CD14-positive monocyte (primary cell): Measurements from ENCODE around the gene C19orf38. TPM values are rescaled to one million over a fixed set of nuclear protein-coding genes. Genes with fewer than 3 reads are reported as not detected.

Source experiments
- DNase-seq, 3 donors: peaks; one replicate each; pipeline ENCODE4 v3.0.0-alpha.2; 2011 to 2022
- H2AFZ ChIP-seq: 2 replicates; pipeline ENCODE4 v1.6.0; 2012; ENCODE audit warnings: mild to moderate bottlenecking, low read depth, low read length, inconsistent platforms; ENCODE audit not compliant: insufficient read depth, poor library complexity, severe bottlenecking
- H3K27ac ChIP-seq, 2 donors: 1 replicate in 1 of 2; 2 replicates in 1 of 2; pipeline ENCODE4 v1.5.1; 2012 to 2013; ENCODE audit warnings: low read length in 2 of 2, control low read depth in 1 of 2, inconsistent platforms in 1 of 2, low read depth in 1 of 2, mild to moderate bottlenecking in 1 of 2
- H3K27me3 ChIP-seq, 2 donors: one replicate each; pipeline versions ENCODE4 v1.6.0 to v1.6.1; 2011 to 2013; ENCODE audit warnings: low read length in 2 of 2; ENCODE audit not compliant: control insufficient read depth in 2 of 2, insufficient read depth in 2 of 2
- H3K36me3 ChIP-seq, 2 donors: replicated peaks in 1 of 2; 1 replicate in 1 of 2; 2 replicates in 1 of 2; pipeline versions ENCODE4 v1.5.1 to v1.6.1; 2012 to 2013; ENCODE audit warnings: low read length in 2 of 2, control low read depth in 1 of 2, inconsistent platforms in 1 of 2, mild to moderate bottlenecking in 1 of 2; ENCODE audit not compliant: insufficient read depth in 2 of 2, control insufficient read depth in 1 of 2
- H3K4me1 ChIP-seq, 2 donors: 1 replicate in 1 of 2; 2 replicates in 1 of 2; pipeline versions ENCODE4 v1.5.1 to v1.6.1; 2012 to 2013; ENCODE audit warnings: low read length in 2 of 2, control low read depth in 1 of 2, inconsistent platforms in 1 of 2, mild to moderate bottlenecking in 1 of 2, moderate library complexity in 1 of 2; ENCODE audit not compliant: insufficient read depth in 2 of 2, control insufficient read depth in 1 of 2
- H3K4me2 ChIP-seq: replicated peaks from 2 replicates; pipeline ENCODE3; 2012; ENCODE audit warnings: low read length, moderate library complexity, mild to moderate bottlenecking; ENCODE audit not compliant: poor library complexity, severe bottlenecking; ENCODE audit errors: extremely low read depth
- H3K4me3 ChIP-seq, 3 experiments: fragments of 200-600 bp in 1 of 3; sonication (generic) in 1 of 3; replicated peaks in 1 of 3; 1 replicate in 2 of 3; 2 replicates in 1 of 3; pipeline ENCODE4 v1.5.1; 2011 to 2013; ENCODE audit warnings: low read length in 3 of 3, mild to moderate bottlenecking in 3 of 3, control low read depth in 2 of 3, low read depth in 2 of 3, inconsistent platforms in 1 of 3, moderate library complexity in 1 of 3
- H3K79me2 ChIP-seq: 2 replicates; pipeline ENCODE4 v1.6.0; 2012; ENCODE audit warnings: mild to moderate bottlenecking, control low read depth, inconsistent platforms, low read length, moderate library complexity; ENCODE audit not compliant: insufficient read depth
- H3K9ac ChIP-seq: 2 replicates; pipeline ENCODE4 v1.6.0; 2017; ENCODE audit warnings: low read length, mild to moderate bottlenecking; ENCODE audit not compliant: insufficient read depth, poor library complexity, severe bottlenecking
- H3K9me3 ChIP-seq, 2 donors: replicated peaks in 1 of 2; 1 replicate in 1 of 2; 2 replicates in 1 of 2; pipeline versions ENCODE4 v1.5.1 to v1.6.1; 2012 to 2013; ENCODE audit warnings: low read length in 2 of 2, control low read depth in 1 of 2; ENCODE audit not compliant: control insufficient read depth in 1 of 2, insufficient read depth in 1 of 2
- H4K20me1 ChIP-seq: 2 replicates; pipeline ENCODE4 v1.6.0; 2012; ENCODE audit warnings: mild to moderate bottlenecking, low read length, control low read depth, moderate library complexity; ENCODE audit not compliant: insufficient read depth
- H3K27ac Mint-ChIP-seq, 7 donors: one replicate each; pipeline ENCODE4 v1.8.0; 2020; ENCODE audit warnings: mild to moderate bottlenecking in 7 of 7, mixed read lengths in 7 of 7, moderate library complexity in 6 of 7, inconsistent platforms in 2 of 7
- H3K27me3 Mint-ChIP-seq, 3 donors: one replicate each; pipeline ENCODE4 v1.8.0; 2021 to 2022; ENCODE audit warnings: low read depth in 3 of 3, mild to moderate bottlenecking in 3 of 3, mixed read lengths in 3 of 3, moderate library complexity in 3 of 3, inconsistent platforms in 1 of 3
- H3K36me3 Mint-ChIP-seq, 2 donors: one replicate each; pipeline ENCODE4 v1.8.0; 2020; ENCODE audit warnings: mixed read lengths in 2 of 2, inconsistent platforms in 1 of 2, mild to moderate bottlenecking in 1 of 2
- H3K4me1 Mint-ChIP-seq: one replicate; pipeline ENCODE4 v1.8.0; 2020; ENCODE audit warnings: mild to moderate bottlenecking, mixed read lengths
- H3K4me3 Mint-ChIP-seq, 2 donors: one replicate each; pipeline ENCODE4 v1.8.0; 2020; ENCODE audit warnings: mild to moderate bottlenecking in 2 of 2, mixed read lengths in 2 of 2, moderate library complexity in 1 of 2
- H3K9me3 Mint-ChIP-seq, 7 donors: one replicate each; pipeline ENCODE4 v1.8.0; 2020 to 2022; ENCODE audit warnings: mixed read lengths in 7 of 7, mild to moderate bottlenecking in 6 of 7, moderate library complexity in 6 of 7, inconsistent platforms in 2 of 7
- CTCF ChIP-seq: fragments of 200-600 bp; IDR thresholded peaks from one replicate; pipeline ENCODE4 v1.8.0; 2022; ENCODE audit warnings: antibody characterized with exemption, mild to moderate bottlenecking
- WGBS: methylation state at CpG from one replicate; pipeline ENCODE4 v1.1.5; 2013; ENCODE audit warnings: missing lambda C conversion rate; ENCODE audit not compliant: insufficient coverage; 5-methylcytosine and 5-hydroxymethylcytosine counted together
- intact Hi-C, 2 donors: fragments of 100-400 bp; cut with micrococcal nuclease; formaldehyde crosslinking; loops; one replicate each; pipeline versions ENCODE4 v1.15.0 to v1.15.1; 2023
- polyA plus RNA-seq, 3 donors: library from polyadenylated mRNA; depleted of rRNA in 1 of 3; unstranded in 2 of 3; stranded (reverse) in 1 of 3; fragments of 300-500 nt in 2 of 3; fragments of >200 nt in 1 of 3; fragmentation: Illumina TruSeq in 2 of 3; gene quantifications; 1 replicate in 2 of 3; 2 replicates in 1 of 3; pipeline ENCODE4 v1.2.3, GENCODE V29; 2012 to 2021

C19orf38 gene
- polyA plus RNA-seq, 3 donors, result 134 to 174 (median 149) TPM

DNA sequence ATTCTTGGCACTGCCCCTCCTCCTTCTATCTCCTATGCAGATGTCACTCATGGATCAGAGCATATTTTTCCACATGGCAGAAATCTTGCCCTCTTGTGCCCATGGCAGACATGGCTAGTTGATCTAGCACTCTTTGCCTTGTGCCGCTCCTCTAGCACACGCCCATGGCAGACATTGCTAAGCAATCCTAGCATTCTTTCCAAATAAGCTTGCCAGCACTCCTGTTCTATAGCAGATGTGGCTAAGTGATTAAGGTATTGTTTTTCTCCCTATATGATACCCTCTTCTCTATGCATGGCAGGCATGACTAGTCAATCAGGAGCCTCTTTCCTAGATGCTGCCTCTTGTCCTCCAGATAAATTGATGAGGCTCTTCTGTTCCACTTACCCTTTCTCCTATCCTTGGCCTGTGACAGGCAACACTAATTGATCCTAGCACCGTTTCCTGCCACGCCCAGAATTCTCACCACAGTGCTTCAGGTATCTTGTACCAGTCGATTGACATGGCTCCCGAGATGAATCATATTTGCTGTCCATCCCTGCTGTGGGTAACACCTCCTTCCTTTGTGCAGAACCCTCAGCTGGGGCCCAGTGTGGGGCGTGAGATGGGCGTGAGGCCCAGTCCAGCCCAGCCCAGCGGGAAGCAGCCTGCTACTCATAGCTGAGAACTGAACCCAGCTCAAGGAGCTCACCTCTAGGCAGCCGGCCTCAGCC is 39.1 kb upstream of the C19orf38 start:
- Mint-ChIP-seq H3K4me1 (peaks cover 82% of the 10 kb centered on the region), H3K36me3 (peaks cover 30 to 51% of the 10 kb centered on the region in 2 donors), H3K4me3 (peak overlapping the region; percentile 13 to 49), H3K27ac (peak overlapping the region; percentile 88 to 97 (median 94)), H3K27me3 (no peaks in the 10 kb centered on the region), H3K9me3 (peaks cover 0 to 3% (median 0%) of the 10 kb centered on the region in 7 donors)
- Histone ChIP-seq H3K9ac (peak overlapping the region; percentile 53), H2AFZ (no peak overlapping the region), H3K9me3 (no peaks in the 10 kb centered on the region), H3K4me3 (peak overlapping the region in 1 of 3 experiments; percentile 49), H3K27me3 (no peaks in the 10 kb centered on the region), H3K4me2 (peak overlapping the region; percentile 44), H4K20me1 (no peaks in the 10 kb centered on the region), H3K79me2 (peaks cover 24% of the 10 kb centered on the region), H3K4me1 (peaks cover 89 to 99% of the 10 kb centered on the region in 2 donors), H3K27ac (peak overlapping the region; percentile 82 to 89), H3K36me3 (peaks cover 5 to 20% of the 10 kb centered on the region in 2 donors)
- no peak for TF ChIP-seq CTCF
- peak; percentile 33 to 46 (median 40) for DNase-seq
- WGBS, result 13% methylated on average over 4 of the region's 10 CpGs
- intact Hi-C loops, result loop anchor here in 1 of 2 donors (5.0 kb wide), 1 partner anchor 92 kb away; the partner anchor contains the start of gene DNM2

DNA sequence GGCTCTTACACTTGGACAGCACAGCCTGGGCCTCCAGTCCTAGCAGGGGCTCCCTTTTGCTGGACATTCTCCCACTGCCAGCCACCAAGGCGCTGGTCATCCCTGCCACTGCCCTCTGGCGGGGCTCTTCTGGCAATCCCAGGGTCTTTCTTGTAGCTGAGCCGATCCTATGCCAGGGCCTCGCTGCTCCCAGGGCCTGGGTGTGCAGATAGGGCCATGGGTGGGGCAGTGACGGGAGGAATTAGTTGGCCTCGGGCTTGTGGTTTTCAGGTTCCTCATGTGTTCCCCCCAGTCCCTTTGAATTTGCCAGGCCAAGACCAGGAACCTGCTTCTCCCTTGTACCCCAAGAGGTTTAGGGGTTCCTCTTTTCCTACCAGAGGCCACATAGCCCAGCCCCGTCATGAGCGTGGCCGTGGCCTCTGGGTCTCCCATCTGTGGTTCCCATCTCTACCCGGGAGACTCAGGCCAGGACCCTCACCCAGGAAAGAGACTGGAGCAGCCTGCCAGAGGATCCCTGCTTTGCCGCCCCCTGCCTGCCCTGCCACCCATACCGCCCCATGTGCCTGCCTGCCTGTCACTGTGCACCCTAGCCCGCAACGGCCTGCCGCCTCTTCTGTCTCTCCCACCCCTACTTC is 38.4 kb upstream of the C19orf38 start:
- H3K36me3 Mint-ChIP-seq, result peaks cover 34 to 50% of the 10 kb centered on the region in 2 donors
- no peaks in the 10 kb centered on the region for H3K9me3 ChIP-seq
- H3K27me3 Mint-ChIP-seq, result no peaks in the 10 kb centered on the region
- WGBS, result 4% methylated on average over 10 of the region's 15 CpGs
- no peaks in the 10 kb centered on the region for H3K27me3 ChIP-seq
- peaks cover 5 to 14% of the 10 kb centered on the region in 2 donors for H3K36me3 ChIP-seq
- H3K4me1 ChIP-seq, result peaks cover 95 to 99% of the 10 kb centered on the region in 2 donors
- H3K27ac ChIP-seq, result peak overlapping the region; percentile 82 to 89
- H3K4me1 Mint-ChIP-seq, result peaks cover 83% of the 10 kb centered on the region
- no peaks in the 10 kb centered on the region for H4K20me1 ChIP-seq
- peak overlapping the region; percentile 56 to 68 for H3K4me3 Mint-ChIP-seq
- peaks cover 24% of the 10 kb centered on the region for H3K79me2 ChIP-seq
- peak overlapping the region; percentile 53 for H3K9ac ChIP-seq
- H3K4me2 ChIP-seq, result peak overlapping the region; percentile 44
- H3K9me3 Mint-ChIP-seq, result peaks cover 0 to 5% (median 0%) of the 10 kb centered on the region in 7 donors
- intact Hi-C loops, result loop anchor here in 1 of 2 donors (5.0 kb wide), 1 partner anchor 92 kb away; the partner anchor contains the start of gene DNM2
- peak overlapping the region; percentile 88 to 97 (median 94) for H3K27ac Mint-ChIP-seq
- DNase-seq, result peak; percentile 79 to 90 (median 88)
- no peak overlapping the region for H2AFZ ChIP-seq
- peak overlapping the region in 1 of 3 experiments; percentile 49 for H3K4me3 ChIP-seq
- no peak for TF ChIP-seq CTCF
